ENCODE data around the gene ZNF454.

The ZNF454 gene

GRCh38 chr5:178993955-178994579 is 53.1 kb downstream of the ZNF454 start:
- DNase-seq = no peak

GRCh38 chr5:178994580-178995340 is 53.8 kb downstream of the ZNF454 start, which contains the start of gene GRM6:
Gene GRM6 (minus strand): TSS chr5:178995320. CDS start chr5:178994944, 376 bp downstream.
- DNase-seq = no peak

- DNase-seq = no peak
Measured at GRCh38 chr5:178995341-178995690, 54.3 kb downstream of the ZNF454 start.

- no peak for DNase-seq
Measured at GRCh38 chr5:178996156-178996555, 55.2 kb downstream of the ZNF454 start.

- no peak for DNase-seq
Measured at GRCh38 chr5:178997191-178997590, 56.2 kb downstream of the ZNF454 start.

GRCh38 chr5:178998441-178998840 is 57.4 kb downstream of the ZNF454 start:
- no peak for DNase-seq

- no peak for DNase-seq
Measured at GRCh38 chr5:179006564-179006963, 65.6 kb downstream of the ZNF454 start.

GRCh38 chr5:179008667-179009066 is 67.7 kb downstream of the ZNF454 start:
- DNase-seq = no peak

Measured in GOT3 (cell line).